OCI-LY7 (cell line): ENCODE data around the gene STAC3.

ENCODE experiments used
- CTCF ChIP-seq: fragments of 200-600 bp; sonication (generic); conservative IDR thresholded peaks from 2 replicates; pipeline ENCODE4 v1.5.1; 2014; ENCODE audit warnings: mild to moderate bottlenecking, antibody characterized with exemption, low read length, moderate library complexity, mixed read lengths
- EZH2phosphoT487 ChIP-seq: fragments of 200-600 bp; sonication (generic); IDR thresholded peaks from 2 replicates; pipeline ENCODE4 v1.6.1; 2018; ENCODE audit warnings: low read depth, borderline replicate concordance, mild to moderate bottlenecking, mixed run types, antibody characterized with exemption, low read length, moderate library complexity, mixed read lengths

- peak; percentile 82 for TF ChIP-seq CTCF
- no peak for TF ChIP-seq EZH2phosphoT487
These were observed 8.1 kb downstream of the STAC3 start for GRCh38 chr12:57242691-57243454.
